RWPE2 (cell line): Measurements from ENCODE around the gene CCDC171.
A peak's percentile ranks its signal among the peaks of the same experiment; 100 is the strongest.

ENCODE experiments used
- ATAC-seq: fragments of 200-7000 bp; cut with Tn5 transposase; 3 replicates; pipeline ENCODE4 v1.9.1; 2021; ENCODE audit warnings: low read depth
- DNase-seq: peaks from one replicate; pipeline ENCODE4 v3.0.0-alpha.2; 2020; ENCODE audit warnings: low spot score
- H3K27ac ChIP-seq: fragments of 450-650 bp; 2 replicates; pipeline ENCODE4 v1.5.1; 2017; ENCODE audit warnings: mild to moderate bottlenecking; ENCODE audit not compliant: poor library complexity, severe bottlenecking
- H3K27me3 ChIP-seq: fragments of 250-450 bp; sonication (Bioruptor Pico); 2 replicates; pipeline ENCODE4 v1.5.1; 2021; ENCODE audit warnings: mild to moderate bottlenecking, moderate library complexity; ENCODE audit not compliant: insufficient read depth, poor library complexity, severe bottlenecking
- H3K36me3 ChIP-seq: fragments of 250-450 bp; sonication (Bioruptor Pico); 2 replicates; pipeline ENCODE4 v1.5.1; 2020; ENCODE audit warnings: low read depth, mild to moderate bottlenecking, moderate library complexity
- H3K4me1 ChIP-seq: fragments of 250-450 bp; sonication (Bioruptor Pico); 2 replicates; pipeline ENCODE4 v1.5.1; 2021; ENCODE audit warnings: mild to moderate bottlenecking, moderate library complexity; ENCODE audit not compliant: insufficient read depth, poor library complexity, severe bottlenecking
- H3K4me3 ChIP-seq: fragments of 250-450 bp; sonication (Bioruptor Pico); 2 replicates; pipeline ENCODE4 v1.5.1; 2021; ENCODE audit warnings: mild to moderate bottlenecking, moderate library complexity; ENCODE audit not compliant: severe bottlenecking
- H3K9me3 ChIP-seq: fragments of 250-450 bp; sonication (Bioruptor Pico); 2 replicates; pipeline ENCODE4 v1.5.1; 2021; ENCODE audit warnings: mild to moderate bottlenecking, moderate library complexity; ENCODE audit not compliant: severe bottlenecking
- TF ChIP-seq, protein P1 (sequence below): fragments of 450-650 bp; IDR thresholded peaks from one replicate; pipeline ENCODE4 v1.5.1; 2017; ENCODE audit warnings: mild to moderate bottlenecking, moderate library complexity; ENCODE audit not compliant: poor library complexity, severe bottlenecking

CCDC171 gene

DNA sequence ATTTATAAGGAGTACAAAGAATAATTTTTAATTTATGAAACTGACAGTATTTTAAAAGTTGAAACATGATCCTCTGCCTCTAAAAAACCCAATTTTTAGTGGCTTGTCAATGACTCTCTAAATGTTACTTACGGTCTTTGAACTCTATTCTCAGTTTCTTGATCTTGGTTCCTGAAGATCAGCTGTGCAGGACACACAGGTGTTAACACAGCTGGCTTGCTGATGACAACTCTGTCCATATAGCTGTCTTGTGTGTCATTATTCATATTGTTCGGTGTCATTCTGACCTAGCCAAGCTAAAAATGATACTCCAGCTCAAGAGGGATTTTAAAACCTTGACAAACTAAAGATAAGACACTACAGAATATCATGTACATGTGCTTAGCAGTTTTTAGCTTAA lies 314.5 kb downstream of the CCDC171 start:
- TF ChIP-seq, protein P1, sequence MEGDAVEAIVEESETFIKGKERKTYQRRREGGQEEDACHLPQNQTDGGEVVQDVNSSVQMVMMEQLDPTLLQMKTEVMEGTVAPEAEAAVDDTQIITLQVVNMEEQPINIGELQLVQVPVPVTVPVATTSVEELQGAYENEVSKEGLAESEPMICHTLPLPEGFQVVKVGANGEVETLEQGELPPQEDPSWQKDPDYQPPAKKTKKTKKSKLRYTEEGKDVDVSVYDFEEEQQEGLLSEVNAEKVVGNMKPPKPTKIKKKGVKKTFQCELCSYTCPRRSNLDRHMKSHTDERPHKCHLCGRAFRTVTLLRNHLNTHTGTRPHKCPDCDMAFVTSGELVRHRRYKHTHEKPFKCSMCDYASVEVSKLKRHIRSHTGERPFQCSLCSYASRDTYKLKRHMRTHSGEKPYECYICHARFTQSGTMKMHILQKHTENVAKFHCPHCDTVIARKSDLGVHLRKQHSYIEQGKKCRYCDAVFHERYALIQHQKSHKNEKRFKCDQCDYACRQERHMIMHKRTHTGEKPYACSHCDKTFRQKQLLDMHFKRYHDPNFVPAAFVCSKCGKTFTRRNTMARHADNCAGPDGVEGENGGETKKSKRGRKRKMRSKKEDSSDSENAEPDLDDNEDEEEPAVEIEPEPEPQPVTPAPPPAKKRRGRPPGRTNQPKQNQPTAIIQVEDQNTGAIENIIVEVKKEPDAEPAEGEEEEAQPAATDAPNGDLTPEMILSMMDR, result no peak
- Histone ChIP-seq H3K36me3 (no peaks in the 10 kb centered on the region), H3K9me3 (no peaks in the 10 kb centered on the region), H3K4me3 (no peak overlapping the region), H3K27ac (no peak overlapping the region), H3K27me3 (no peaks in the 10 kb centered on the region), H3K4me1 (no peaks in the 10 kb centered on the region)
- DNase-seq, result no peak
- ATAC-seq, result no peak

DNA sequence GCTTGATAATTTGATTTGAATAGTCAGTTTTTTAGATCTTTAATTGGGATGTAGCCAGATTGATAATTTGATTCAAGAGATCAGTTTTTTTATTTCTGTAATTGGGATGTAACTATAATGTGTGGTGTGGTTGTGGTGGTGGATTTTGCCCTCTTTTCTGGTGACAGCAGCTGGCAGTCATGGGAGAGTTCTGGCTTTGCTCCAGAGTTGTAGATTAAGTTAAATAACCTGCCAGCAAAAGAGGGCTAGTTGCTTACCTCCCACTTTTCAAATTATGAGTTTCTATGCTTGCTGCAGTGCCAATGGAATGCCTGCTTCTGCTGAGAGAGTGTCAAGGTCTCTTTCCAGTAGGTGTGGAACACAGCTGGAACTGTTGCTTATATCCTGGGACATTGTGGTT lies 315.1 kb downstream of the CCDC171 start:
- ATAC-seq, result no peak
- TF ChIP-seq, protein P1, result no peak
- no peak for DNase-seq
- no peak overlapping the region for H3K27ac ChIP-seq
- no peaks in the 10 kb centered on the region for H3K4me1 ChIP-seq
- H3K36me3 ChIP-seq, result no peaks in the 10 kb centered on the region
- H3K4me3 ChIP-seq, result no peak overlapping the region
- H3K27me3 ChIP-seq, result no peaks in the 10 kb centered on the region
- no peaks in the 10 kb centered on the region for H3K9me3 ChIP-seq

DNA sequence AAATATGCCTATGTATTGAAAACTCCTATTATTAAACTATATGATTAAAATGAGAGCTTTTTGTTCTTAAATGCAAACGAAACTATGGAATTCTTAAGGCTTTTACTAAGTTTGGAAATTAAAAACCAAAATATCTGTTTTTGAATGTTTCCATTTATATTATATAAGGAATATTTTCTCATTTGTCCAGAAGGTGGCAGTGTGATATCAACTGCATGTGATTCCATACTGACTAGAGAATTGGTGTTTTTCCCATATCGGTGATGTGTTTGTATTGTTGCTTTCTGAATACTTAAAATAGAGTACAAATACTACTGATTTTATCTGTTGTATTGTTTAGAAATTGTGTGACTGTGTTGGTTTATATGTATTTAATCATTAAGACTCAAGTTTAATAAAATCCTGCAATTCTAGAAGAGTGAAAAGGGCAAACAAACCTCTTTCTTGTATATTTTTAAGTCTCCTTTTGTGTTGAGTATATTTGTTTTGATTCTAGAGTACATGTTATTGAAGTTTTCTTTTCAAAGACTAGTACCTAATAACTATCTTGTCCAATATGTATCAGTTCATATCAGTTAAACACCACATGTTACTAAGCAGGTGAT lies 320.8 kb downstream of the CCDC171 start:
- Histone ChIP-seq H3K4me1 (no peaks in the 10 kb centered on the region), H3K36me3 (no peaks in the 10 kb centered on the region), H3K27me3 (no peaks in the 10 kb centered on the region), H3K9me3 (no peaks in the 10 kb centered on the region), H3K4me3 (no peak overlapping the region), H3K27ac (no peak overlapping the region)
- peak; percentile 50; the same call in 2 of the 3 replicates for ATAC-seq
- DNase-seq, result no peak
- TF ChIP-seq, protein P1, result peak; percentile 95

DNA sequence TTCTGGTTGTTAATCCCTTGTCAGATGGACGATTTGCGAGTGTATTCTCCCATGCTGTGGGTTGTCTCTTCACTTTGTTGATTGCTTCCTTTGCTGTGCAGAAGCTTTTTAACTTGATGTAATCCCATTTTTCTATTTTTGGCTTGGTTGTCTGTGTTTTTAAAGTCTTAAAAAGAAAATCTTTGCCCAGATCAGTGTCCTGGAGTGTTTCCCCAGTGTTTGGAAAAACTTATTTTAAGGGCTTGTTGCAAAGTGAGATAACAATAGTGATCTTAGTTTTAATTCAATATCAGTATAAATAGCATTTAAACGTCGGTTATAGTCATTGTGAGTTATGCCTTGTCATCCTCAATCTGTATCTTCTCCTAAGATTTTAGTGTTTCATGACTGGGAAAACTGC lies 329.5 kb downstream of the CCDC171 start:
- ATAC-seq (no peak), DNase-seq (no peak)
- TF ChIP-seq, protein P1, result no peak
- Histone ChIP-seq H3K27me3 (no peaks in the 10 kb centered on the region), H3K9me3 (no peaks in the 10 kb centered on the region), H3K36me3 (no peaks in the 10 kb centered on the region), H3K4me3 (no peak overlapping the region), H3K4me1 (no peaks in the 10 kb centered on the region), H3K27ac (no peak overlapping the region)

DNA sequence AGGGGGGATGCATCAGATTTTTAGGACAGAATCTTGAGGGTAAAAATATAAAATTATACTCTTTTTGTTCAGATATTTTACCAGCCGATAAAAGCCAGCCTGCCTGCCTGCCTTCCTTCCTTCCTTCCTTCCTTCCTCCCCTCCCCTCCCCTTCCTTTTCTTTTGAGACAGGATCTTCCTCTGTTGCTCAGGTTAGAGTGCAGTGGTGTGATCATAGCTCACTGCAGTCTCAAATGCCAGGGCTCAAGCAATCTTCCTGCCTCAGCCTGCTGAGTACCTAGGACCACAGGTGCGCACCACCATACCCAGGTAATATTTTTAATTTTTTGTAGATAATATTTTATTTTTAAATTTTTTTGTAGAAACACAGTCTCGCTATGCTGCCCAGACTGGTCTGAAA lies 330.0 kb downstream of the CCDC171 start:
- H3K36me3 ChIP-seq, result no peaks in the 10 kb centered on the region
- no peak overlapping the region for H3K27ac ChIP-seq

More for the DNA sequence above, 330.0 kb downstream of the CCDC171 start:
- Histone ChIP-seq H3K4me3 (no peak overlapping the region), H3K9me3 (no peaks in the 10 kb centered on the region), H3K27me3 (no peaks in the 10 kb centered on the region), H3K4me1 (no peaks in the 10 kb centered on the region)
- TF ChIP-seq, protein P1, result no peak
- ATAC-seq (no peak), DNase-seq (no peak)
